HG02798 (cell line): Measurements from ENCODE around the gene OPTC.

Source experiments
- ATAC-seq: cut with Tn5 transposase; IDR thresholded peaks from one replicate; pipeline ENCODE4 v1.9.1; 2021; ENCODE audit warnings: mild to moderate bottlenecking; ENCODE audit not compliant: unreplicated experiment, poor library complexity

OPTC gene

GRCh38 chr1:203555076-203555475 lies 61.1 kb downstream of the OPTC start:
- no peak for ATAC-seq

DNA sequence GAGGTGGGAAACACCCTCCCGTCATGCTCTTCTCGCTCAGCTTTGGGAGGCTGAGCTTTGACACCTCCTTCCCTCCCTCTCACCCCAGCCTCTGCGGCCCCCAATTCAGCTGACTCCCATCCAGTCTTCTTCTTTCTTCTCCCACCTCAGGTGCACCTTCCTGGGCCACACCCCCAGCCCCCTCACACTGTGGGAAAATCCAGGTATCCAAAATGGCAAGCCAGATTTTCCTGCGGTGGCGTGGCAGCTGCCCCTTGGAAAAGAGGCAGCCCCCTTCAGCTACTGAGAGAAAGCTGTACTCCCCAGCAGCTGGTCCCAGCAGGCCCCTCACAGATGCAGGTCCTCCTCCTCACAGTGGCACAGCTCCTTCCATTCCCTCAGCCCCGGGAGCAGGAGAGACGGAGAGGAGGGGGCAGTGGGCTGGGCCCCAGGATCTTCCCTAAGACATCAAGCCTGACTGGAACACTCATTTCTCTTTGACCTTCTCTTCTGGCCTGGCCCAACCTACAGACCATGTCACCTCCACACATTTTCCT lies 61.6 kb downstream of the OPTC start:
- ATAC-seq, result no peak

GRCh38 chr1:203556047-203556851 lies 62.3 kb downstream of the OPTC start:
- no peak for ATAC-seq

DNA sequence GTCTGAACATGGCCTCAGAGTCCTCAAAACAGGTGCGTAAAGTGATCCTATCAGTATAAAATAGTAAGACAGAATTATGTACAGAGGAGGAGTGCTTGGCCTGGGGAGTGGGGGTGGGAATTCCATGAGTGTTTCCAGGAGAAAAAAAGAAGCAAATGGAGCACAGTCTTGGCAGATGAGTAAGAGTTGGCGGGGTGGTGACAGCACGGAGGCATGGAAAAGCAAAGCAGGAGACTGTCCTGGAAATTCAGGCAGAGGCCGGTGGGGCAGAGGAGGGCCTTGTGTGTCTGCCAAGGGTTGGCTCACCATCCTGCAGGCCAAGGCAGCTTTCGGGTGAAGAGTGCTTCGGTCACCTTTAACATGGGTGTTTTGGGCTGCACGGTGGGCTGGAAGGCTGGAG lies 63.4 kb downstream of the OPTC start:
- ATAC-seq, result no peak

- no peak for ATAC-seq
These were observed 64.3 kb downstream of the OPTC start for GRCh38 chr1:203558064-203558760.
